ENCODE results near the gene BCAR1. TPM values are rescaled to one million over a fixed set of nuclear protein-coding genes. Genes with fewer than 3 reads are reported as not detected.

Gene BCAR1
- total and polyA plus RNA-seq, 2 of the 13 experiments (the other 11 are each of a cell fraction or from before 2014, with no cell fraction given) = 48.1 to 51.7 TPM

DNA sequence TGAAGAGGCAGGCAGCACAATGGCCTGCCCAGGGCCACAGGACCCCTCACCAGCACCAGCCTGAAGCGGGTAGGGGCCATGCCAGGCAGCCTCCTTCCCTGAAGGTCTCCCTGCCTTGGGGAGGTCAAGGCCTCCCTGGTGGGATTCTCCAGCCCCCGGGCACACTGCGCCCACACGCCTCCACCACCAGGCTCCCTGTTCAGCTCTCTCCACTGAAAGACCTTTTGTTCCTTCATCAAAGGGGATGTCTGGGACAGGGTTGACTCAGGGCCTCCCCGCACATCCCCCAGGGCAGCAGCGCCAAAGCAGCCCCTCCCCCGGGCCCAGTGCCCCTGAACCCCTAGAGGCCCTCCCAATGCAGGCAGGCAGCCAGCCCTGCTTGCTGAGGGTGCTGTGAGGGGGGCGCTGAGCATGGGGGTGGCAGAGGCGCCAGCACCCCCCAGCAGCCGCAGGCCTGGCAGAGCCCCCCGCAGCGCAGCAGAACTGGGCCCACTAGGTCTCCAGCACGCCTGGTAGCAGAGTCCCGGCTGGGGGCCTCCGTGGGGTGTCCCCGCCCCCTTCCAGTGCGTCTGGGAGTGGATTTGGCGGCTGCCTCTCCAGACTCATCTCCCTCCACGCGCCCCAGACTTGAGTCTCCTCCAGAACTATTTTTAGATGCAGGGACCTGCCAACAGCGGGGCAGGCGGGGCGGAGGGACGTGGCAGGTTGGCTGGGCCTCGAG, 13.1 kb downstream of the BCAR1 start (continued):
- TF ChIP-seq, protein P1, sequence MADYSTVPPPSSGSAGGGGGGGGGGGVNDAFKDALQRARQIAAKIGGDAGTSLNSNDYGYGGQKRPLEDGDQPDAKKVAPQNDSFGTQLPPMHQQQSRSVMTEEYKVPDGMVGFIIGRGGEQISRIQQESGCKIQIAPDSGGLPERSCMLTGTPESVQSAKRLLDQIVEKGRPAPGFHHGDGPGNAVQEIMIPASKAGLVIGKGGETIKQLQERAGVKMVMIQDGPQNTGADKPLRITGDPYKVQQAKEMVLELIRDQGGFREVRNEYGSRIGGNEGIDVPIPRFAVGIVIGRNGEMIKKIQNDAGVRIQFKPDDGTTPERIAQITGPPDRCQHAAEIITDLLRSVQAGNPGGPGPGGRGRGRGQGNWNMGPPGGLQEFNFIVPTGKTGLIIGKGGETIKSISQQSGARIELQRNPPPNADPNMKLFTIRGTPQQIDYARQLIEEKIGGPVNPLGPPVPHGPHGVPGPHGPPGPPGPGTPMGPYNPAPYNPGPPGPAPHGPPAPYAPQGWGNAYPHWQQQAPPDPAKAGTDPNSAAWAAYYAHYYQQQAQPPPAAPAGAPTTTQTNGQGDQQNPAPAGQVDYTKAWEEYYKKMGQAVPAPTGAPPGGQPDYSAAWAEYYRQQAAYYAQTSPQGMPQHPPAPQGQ (CRISPR knock-in tag; IDR thresholded peaks at IDR 0.05; ENCODE audit: borderline replicate concordance) = no peak
- TF ChIP-seq GATAD1 (CRISPR knock-in tag; IDR thresholded peaks at IDR 0.05) (0 out of 2 replicates have a peak, but pooled peaks have one; percentile 22), ZNF792 (CRISPR knock-in tag; IDR thresholded peaks at IDR 0.05) (0 out of 2 replicates have a peak, but pooled peaks have one; percentile 30), ZNF549 (CRISPR knock-in tag; IDR thresholded peaks at IDR 0.05) (no peak), PAWR (CRISPR knock-in tag; IDR thresholded peaks at IDR 0.05; ENCODE audit: borderline replicate concordance) (no peak), NFRKB (IDR thresholded peaks at IDR 0.05) (no peak), TBX2 (CRISPR knock-in tag; IDR thresholded peaks at IDR 0.05; ENCODE audit: borderline replicate concordance) (peak; percentile 60), NONO (IDR thresholded peaks at IDR 0.05) (no peak), NONO (CRISPR knock-in tag; conservative IDR thresholded peaks at IDR 0.05) (no peak), SMC3 (IDR thresholded peaks at IDR 0.05; ENCODE audit: low read length) (no peak), SMAD3 (CRISPR knock-in tag; IDR thresholded peaks at IDR 0.05) (no peak)
- TF ChIP-seq, protein P2, sequence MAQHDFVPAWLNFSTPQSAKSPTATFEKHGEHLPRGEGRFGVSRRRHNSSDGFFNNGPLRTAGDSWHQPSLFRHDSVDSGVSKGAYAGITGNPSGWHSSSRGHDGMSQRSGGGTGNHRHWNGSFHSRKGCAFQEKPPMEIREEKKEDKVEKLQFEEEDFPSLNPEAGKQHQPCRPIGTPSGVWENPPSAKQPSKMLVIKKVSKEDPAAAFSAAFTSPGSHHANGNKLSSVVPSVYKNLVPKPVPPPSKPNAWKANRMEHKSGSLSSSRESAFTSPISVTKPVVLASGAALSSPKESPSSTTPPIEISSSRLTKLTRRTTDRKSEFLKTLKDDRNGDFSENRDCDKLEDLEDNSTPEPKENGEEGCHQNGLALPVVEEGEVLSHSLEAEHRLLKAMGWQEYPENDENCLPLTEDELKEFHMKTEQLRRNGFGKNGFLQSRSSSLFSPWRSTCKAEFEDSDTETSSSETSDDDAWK (CRISPR knock-in tag; IDR thresholded peaks at IDR 0.05) = no peak
- TF ChIP-seq, protein P3, sequence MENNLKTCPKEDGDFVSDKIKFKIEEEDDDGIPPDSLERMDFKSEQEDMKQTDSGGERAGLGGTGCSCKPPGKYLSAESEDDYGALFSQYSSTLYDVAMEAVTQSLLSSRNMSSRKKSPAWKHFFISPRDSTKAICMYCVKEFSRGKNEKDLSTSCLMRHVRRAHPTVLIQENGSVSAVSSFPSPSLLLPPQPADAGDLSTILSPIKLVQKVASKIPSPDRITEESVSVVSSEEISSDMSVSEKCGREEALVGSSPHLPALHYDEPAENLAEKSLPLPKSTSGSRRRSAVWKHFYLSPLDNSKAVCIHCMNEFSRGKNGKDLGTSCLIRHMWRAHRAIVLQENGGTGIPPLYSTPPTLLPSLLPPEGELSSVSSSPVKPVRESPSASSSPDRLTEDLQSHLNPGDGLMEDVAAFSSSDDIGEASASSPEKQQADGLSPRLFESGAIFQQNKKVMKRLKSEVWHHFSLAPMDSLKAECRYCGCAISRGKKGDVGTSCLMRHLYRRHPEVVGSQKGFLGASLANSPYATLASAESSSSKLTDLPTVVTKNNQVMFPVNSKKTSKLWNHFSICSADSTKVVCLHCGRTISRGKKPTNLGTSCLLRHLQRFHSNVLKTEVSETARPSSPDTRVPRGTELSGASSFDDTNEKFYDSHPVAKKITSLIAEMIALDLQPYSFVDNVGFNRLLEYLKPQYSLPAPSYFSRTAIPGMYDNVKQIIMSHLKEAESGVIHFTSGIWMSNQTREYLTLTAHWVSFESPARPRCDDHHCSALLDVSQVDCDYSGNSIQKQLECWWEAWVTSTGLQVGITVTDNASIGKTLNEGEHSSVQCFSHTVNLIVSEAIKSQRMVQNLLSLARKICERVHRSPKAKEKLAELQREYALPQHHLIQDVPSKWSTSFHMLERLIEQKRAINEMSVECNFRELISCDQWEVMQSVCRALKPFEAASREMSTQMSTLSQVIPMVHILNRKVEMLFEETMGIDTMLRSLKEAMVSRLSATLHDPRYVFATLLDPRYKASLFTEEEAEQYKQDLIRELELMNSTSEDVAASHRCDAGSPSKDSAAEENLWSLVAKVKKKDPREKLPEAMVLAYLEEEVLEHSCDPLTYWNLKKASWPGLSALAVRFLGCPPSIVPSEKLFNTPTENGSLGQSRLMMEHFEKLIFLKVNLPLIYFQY (CRISPR knock-in tag; IDR thresholded peaks at IDR 0.05; ENCODE audit: borderline replicate concordance) = no peak; the same call in 1 of the 2 replicates

Measured in HepG2 (cell line).